ENCODE measurements around the gene SIAH3.
"Not testable (repeated sequence)": the region's sequence is repeated elsewhere in the genome, so short reads cannot be mapped to it uniquely, and the experiment has no call there.

SIAH3 gene, protein sequence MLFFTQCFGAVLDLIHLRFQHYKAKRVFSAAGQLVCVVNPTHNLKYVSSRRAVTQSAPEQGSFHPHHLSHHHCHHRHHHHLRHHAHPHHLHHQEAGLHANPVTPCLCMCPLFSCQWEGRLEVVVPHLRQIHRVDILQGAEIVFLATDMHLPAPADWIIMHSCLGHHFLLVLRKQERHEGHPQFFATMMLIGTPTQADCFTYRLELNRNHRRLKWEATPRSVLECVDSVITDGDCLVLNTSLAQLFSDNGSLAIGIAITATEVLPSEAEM

DNA sequence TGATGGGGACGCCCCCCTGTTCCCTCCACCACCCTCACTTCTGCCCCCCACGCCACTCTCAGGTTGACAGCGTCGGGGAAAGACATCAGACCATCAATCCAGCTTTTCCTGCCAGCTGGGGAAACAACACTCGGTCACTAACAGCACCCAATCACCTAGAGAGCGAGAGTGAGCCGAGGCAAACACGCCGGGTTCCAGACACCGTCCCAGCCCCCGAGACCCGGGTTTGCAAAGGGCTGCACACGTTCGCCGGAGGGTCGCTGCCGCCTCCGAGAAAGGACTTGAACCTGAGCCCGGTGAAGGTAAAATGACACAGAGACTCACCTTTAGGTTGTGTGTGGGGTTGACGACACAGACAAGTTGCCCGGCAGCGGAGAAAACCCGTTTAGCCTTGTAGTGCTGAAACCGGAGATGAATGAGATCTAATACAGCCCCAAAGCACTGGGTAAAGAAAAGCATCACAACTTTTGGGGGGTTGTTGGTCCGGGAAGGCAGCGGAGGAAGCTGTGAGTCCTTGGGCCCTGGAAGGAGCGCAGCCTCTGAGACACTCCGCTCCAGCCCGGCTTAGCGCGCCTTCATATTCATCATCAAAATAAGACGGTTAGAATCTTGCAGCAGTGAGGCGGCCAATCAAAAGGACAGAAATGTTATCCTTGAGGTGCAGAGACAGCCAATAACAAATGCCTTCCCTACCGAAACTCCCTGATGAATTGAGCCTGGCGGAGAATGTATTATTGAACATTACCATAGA lies at the start of gene SIAH3:
Gene SIAH3, minus strand, starts transcription at position 583 of the 751 bp plus-strand sequence. Its CDS starts 124 bp downstream, at position 459.
- no peak for DNase-seq (ENCODE audit: low read depth)

DNA sequence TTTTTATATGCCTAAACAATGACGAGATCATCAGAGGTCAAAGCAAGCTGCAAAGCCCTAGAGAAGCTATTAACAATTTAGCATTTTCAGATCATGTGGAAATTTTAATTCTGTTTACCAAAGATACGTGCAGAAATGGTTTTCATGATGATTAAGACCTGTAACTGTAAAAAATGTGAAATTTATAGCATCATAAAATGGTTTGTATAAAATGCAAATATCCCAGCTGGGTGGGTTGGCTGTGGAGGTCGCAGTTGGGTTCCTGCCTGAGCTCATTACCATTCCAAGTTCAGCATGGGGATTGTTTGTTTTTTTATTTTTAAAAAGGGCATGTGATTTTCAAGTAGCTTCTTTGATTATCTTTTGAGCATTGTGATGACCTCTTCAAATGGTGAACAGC lies 47.9 kb upstream of the SIAH3 start:
- DNase-seq (ENCODE audit: low read depth) = no peak

DNA sequence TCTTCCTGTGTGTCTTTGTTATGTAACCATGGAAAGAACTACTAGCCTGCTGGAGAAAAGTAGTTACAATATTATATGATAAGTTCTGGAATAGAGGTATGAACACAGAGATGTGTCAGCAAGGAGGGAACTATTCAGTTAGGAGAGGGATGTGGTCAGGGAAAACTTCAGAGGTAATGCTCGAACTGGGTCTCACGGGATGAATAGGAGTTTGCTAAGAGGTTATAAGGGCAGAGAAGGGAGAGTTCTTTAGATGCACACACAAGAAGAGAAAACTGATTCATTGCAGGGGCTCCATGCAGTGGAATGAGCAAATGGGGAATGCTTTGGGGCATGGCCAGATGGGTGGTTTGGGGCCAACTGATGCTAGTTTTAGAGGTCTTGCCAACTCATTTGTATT lies 46.0 kb upstream of the SIAH3 start:
- DNase-seq (ENCODE audit: low read depth) = no peak

DNA sequence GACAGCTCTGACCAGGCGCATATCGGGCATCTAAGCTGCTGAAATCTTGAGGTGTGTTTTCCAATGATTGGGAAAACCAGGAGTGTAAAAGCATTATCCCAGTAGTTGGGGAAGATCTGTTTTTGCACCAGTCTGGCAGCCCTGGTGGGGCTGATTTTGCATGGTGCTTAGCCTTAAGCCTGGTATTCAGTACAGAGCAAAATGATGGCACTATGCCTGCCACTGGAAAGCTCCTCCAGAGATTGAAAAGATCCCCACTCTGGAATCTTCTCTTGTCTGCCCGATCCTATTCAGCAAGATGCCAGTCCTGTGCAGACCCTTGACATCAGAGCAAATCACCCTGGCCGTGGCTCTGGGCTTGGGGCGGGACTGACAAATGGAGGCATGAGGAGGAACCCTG lies 44.7 kb upstream of the SIAH3 start:
- no peak for DNase-seq (ENCODE audit: low read depth)

DNA sequence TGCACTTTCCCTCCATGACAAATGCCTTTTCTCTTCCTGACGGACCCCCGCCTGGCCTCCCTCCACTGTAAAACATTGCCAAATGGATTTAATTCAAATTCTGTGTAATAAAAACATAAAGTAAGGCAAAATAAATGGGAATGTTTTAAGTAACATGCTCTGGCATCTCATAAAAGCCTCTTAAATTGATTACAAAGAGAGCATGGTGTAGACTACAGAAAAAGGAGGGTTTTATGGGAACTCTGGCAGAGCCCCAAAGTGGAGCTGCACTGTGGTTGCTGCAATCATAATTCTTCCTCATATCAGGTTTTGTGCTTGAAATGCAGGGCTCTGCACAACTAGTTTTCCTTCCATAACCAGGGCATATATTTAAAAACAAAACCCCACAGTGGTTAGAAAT lies 44.3 kb upstream of the SIAH3 start:
- no peak for DNase-seq (ENCODE audit: low read depth)

DNA sequence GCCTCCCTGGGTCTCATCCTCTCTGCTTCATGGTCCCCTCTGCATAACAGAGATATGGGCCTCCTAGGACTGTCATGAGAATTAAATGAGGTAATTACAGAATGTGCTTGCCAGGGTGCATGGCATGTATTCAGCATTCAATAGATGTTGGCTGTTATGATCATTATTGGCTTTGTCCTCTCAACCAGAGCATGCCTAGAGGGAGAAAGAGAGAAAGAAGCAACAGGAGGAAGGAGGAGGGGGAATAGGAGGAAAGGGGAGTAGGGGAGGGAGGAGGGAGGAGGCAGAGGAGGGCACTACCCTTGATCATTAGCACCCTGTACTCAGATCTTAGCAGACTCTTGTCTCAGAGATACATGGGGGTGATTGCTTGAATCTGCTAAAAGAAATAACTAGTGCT lies 41.0 kb upstream of the SIAH3 start:
- DNase-seq (ENCODE audit: low read depth) = no peak

DNA sequence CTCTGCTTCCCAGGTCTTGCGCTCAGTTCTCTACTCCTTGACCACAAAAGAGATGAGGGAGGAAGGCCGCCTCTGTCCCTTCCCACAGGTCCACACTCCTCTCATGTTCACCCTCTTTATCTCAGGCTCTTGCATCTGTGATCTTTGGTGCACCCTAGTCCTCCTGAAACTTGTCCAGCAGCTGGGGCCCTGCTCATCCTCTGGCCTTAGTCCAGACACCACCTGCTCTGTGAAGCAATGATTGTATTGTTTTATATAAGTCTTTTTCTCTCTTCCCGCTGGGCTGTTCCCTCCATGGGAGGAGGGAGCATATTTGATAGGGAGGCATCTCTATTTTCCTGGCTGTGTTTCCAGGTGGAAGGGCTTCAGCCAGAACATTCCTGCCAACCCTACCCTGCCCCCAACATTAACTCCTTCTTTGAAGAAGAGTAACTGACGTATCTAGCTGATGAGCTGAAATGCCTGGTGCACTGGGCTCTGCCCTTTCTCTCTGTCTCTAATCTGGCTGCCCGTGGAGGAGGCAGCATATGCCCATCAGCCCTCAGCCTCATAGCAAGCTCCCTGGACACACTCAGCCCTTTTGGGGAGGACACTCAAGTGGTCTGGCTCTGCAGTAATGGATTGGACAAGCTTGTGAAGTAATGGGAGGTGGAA lies 38.2 kb upstream of the SIAH3 start:
- no peak for DNase-seq (ENCODE audit: low read depth)

DNA sequence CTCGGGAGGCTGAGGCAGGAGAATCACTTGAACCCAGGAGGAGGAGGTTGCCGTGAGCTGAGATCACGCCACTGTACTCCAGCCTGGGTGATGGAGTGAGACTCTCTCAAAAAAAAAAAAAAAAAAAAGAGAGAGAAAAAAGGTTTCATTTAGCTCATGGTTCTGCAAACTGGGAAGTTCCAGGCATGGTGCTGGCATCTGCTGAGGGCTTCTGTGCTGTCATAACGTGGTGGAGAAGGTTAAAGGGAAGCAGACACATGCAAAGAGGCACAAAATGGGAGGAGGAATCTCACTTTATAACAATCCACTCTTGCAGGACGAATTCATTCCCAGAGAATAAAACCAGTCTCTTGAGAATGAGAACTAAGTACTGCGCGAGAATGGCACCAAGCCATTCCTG lies 34.9 kb upstream of the SIAH3 start:
- no peak for DNase-seq (ENCODE audit: low read depth)

DNA sequence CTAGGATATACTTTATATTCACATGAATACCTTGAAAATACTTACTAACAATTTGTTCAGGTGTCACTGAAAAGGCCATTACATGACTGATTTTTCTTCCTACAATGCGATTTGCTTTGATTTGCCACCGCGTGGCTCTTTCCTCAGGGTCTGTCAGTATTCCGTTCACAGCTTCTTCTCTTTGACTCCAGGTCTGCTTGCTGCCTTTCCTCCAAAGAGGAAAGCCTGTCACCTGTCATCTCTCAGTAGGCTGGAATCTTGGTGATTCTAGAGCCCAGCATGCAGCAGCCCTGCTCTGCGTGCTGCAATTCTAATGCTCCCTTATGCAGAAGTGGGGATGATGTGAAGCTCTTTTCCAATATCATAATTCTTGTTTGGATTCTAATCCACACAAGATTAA lies 33.6 kb upstream of the SIAH3 start:
- no peak for DNase-seq (ENCODE audit: low read depth)

DNA sequence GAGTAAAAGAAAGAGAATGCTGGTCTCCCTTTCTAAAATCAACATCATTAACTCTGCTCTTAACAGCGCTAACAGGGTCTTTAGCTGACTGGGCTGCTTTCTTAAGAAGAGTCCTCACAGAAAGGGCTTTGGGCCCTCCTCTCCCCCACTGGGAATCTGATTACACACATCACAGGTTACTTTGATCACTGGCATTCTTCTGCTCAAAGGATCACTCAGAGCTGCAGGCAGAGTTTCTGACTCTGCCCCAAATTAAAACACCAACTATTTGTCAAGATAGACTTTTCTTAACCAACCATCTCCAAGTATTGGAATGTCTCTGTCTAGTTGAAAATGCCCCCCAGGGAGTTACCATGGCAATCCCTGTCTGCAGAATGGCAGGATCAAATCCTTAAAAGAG lies 31.1 kb upstream of the SIAH3 start:
- DNase-seq (ENCODE audit: low read depth) = no peak

DNA sequence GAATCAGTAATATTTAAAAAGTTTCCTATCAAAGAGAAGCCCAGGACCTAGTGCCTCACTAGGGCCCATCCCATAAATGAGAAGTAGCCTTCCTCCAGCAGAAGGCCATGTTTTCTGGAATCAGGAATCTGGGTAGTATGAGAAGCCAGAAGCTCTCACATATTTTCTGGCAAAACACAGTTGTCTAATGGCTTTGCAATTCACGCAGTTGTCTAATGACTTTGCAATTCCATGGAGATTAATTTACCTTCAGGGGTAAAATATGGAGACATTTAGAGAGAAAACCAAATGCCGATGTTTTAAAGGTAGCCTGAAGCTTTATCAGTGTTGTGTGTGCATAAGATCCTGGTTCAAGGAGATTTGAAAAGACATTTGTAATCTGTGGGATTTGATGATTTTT lies 29.8 kb upstream of the SIAH3 start:
- DNase-seq (ENCODE audit: low read depth) = no peak

DNA sequence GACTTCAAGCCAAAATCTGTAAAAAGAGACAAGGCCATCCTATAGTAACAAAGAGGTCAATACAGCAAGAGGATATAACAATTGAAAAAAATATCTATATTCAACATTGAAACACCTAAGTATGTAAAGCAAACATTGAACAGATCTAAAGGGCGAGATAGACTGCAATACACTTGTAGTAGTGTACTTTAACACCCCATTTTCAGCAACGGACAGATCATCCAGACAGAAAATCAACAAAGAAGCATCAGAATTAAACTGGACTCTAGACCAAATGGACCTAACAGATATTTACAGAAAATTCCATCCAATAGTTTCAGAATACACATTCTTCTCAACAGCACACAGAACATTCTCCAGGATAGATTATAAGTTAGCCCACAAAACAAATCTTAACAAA lies 28.7 kb upstream of the SIAH3 start:
- no peak for DNase-seq (ENCODE audit: low read depth)

DNA sequence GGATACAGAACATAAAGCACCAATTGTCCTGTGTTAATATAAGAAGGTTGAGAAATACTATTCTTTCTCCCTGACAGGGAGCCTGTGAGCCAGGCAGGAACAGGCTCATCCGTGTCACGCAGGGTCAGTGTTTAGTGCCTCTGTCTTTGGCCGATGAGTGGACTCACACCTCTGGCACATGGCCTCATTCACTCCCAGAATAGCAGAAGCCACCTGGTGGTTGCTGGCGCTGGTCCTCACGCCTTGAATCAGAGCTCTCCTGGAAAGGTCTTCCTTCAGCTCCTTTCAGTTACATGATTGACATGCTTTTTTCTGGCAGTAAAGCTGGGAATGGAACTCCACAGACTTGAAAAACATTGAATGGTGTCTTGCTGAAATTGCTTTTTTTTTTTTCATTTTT lies 28.1 kb upstream of the SIAH3 start:
- no peak for DNase-seq (ENCODE audit: low read depth)

DNA sequence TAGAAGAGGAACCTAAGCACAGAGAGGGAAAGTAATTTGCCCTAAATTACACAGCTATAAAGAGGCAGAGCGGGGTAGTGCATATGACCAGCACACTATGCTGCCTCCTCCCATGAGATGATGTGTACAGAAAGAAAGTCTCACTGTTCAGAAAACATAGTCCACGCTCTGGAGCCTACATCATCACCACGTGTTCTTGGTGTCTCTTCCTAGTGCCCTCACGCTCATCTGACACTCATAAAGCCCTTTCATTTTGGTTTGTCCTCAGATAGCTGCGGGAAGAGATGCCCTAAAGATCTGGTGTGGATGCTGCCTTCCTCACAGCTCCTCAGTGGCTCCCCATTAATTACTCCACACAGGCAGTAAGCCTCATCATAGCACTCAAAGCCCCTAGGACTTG lies 27.4 kb upstream of the SIAH3 start:
- no peak for DNase-seq (ENCODE audit: low read depth)

DNA sequence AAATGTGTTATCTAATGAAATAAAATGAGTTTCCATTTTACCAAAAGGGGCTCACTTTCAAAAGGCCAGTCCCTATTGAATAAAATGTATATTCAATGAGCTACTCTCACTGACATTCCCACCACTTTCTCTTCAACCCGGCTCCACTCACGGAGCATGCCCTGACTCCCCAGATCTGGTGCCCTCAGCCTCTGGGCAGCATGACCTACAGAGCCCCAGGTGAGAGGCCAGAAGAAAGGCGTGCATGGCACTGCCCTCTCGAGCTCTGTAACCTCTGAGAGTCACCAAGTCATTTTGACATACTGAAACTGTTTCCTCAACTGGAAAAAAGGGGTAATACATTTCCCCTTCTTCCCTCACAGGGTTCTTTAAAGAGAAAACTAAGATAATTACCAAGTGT lies 25.2 kb upstream of the SIAH3 start:
- no peak for DNase-seq (ENCODE audit: low read depth)

DNA sequence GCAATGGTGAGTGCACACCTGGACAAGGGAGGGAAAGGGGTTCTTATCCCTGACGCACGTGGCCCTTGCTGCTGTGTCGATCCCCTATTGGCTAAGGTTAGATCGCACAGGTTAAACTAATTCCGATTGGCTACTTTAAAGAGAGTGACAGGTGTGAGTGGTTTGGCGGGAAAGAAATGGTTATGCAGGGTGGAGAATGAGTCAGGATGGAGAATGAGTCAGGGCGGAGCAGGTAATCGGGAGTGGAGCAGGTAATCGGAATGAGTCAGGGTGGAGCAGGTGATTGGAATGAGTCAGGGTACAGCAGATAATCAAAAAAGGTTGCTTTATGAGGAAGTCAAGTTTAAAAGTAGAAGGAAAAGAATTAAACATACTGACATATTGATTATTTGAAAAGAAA lies 24.4 kb upstream of the SIAH3 start:
- DNase-seq (ENCODE audit: low read depth) = no peak

DNA sequence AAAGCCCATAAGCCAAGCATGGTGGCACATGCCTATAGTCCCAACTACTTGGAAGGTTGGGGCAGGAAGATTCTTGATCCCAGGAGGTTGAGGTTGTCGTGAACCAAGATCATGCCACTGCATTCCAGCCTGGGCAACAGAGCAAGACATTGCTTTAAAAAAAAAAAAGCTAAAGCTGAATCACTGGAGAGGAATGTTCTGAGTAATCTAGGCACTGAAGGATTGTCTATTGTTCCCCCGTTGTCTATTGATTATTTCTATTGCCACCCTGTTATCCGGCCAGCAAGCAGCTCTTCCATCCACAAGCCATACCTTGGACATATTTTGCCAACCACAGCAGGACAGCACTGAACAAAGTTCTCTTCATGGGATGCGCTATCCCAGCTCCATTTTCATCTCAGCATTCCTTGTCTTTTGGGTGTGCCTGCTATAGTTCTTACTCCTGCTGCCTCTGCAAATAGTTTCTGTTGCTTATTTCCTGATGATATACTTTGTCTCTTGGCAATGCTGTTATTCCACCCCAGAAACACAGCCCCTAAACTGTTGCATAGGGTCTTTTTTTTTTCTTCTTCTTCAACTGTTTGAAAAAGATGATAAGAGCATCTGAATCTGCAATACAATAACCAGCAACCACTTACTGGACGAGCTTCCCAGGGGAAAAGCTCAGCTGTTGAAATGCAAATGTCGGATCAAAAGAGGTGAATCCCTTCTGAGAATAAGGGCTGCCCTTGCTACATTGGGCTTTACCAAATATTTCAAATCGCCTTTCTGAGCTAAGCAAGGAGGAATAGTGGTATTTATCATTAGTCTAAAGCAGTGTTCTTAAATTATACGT lies 22.2 kb upstream of the SIAH3 start:
- DNase-seq (ENCODE audit: low read depth) = no peak

DNA sequence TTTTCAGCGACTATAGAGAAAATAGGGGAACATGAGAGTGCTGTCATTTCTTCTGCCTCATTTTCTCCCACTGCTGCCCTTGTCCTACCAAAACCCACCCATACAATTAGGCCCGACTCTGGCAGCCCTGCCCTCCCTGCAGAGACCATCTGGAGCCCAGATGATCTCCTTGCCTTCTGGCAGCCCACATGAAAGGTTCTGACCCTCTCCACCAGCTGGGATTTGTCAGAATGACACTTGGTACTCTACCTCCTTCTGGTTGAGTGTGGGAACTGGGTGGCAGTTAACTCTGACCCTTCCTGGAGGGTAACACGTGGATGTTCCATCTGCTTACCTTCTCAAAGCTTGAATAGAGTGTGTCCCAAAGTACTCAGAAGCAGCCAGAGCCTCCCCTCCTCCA lies 21.0 kb upstream of the SIAH3 start:
- no peak for DNase-seq (ENCODE audit: low read depth)

DNA sequence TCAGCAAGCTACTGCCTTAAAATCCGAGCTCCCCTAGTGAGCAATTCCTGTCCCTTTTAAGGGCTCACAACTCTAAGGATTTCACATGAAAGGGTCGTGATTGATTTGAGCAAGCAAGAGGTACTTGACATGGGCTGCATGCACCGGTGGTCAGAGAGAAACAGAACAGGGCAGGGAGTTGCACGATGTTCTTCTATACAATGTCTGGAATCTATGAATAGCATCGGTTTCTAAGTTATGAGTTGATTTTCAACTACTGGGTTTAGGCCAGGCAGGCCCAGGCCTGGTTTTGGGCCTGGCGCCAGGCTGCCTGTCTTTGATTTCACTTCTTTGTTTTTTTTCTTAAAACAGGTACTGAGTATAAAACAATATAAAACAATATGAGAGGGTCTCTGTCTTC lies 19.6 kb upstream of the SIAH3 start:
- DNase-seq (ENCODE audit: low read depth) = not testable (repeated sequence)

DNA sequence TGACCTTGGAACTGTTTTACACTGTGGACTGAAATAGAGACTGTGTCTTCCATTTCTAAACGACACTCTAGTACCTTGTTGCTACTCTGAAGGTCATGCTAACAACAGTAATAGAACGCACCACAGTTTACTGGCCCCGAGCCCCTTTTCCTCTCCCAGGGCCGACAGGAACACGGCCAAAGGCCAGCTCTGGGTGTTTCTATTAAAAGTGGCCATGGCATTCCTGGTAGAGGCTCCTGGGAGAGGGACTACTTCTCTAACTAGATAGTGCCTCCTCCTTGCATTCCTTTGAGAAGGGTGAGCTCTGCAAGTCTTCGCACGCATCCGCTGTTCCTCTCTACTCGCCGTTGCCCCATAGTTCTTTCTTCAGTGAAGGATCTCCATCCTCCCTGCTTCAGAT lies 18.7 kb upstream of the SIAH3 start:
- DNase-seq (ENCODE audit: low read depth) = no peak

DNA sequence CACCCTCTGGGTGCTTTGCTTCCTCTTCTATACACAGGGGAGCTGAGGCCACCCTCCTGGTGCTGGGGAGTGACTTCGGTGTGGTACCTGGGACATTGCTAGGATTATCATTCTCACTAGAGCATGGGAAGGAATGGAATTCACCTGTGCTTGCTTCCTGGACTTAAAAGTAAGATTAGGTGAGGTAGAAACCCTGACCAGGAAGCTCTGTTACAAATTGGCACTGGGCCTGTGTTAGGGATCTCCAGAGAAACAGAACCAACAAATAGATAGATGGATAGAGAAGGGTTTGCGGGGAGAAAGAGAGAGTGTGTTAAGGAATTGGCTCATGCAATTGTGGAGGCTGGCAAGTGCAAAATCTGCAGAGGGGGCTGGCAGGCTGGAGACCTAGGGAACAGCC lies 13.9 kb upstream of the SIAH3 start:
- DNase-seq (ENCODE audit: low read depth) = no peak

Data from stimulated activated CD8-positive, alpha-beta memory T cell treated with anti-CD3 and anti-CD28 coated beads, Interleukin-7, amount 100 ng/mL, for 24 hours (primary cell).